Activated naive CD8-positive, alpha-beta T cell treated with anti-CD3 and anti-CD28 coated beads, Interleukin-2, amount 10 ng/mL, durations not matched to agents 7 days and 5 days (primary cell): ENCODE data around the gene MAD1L1. TPM values are rescaled to one million over a fixed set of nuclear protein-coding genes. Genes with fewer than 3 reads are reported as not detected.
A peak's percentile ranks its signal among the peaks of the same experiment; 100 is the strongest.

Experiments used
- ATAC-seq: fragments of 150-1000 bp; cut with Tn5 transposase; one replicate; pipeline ENCODE4 v1.10.0; 2021; ENCODE audit warnings: low read depth, moderate library complexity
- POLR2A ChIA-PET: fragments of 350-600 bp; sonication (Branson Sonifier 250); formaldehyde crosslinking; loops from one replicate; lab custom pipeline; 2021; ENCODE audit warnings: antibody characterized with exemption; lab: Charles Lee
- DNase-seq: peaks from one replicate; pipeline ENCODE4 v3.0.0; 2021
- H3K27ac Mint-ChIP-seq: one replicate; pipeline ENCODE4 v1.8.0; 2022; ENCODE audit warnings: mild to moderate bottlenecking, mixed read lengths
- H3K27me3 Mint-ChIP-seq: one replicate; pipeline ENCODE4 v1.8.0; 2022; ENCODE audit warnings: mild to moderate bottlenecking, moderate library complexity, mixed read lengths
- H3K36me3 Mint-ChIP-seq: one replicate; pipeline ENCODE4 v1.8.0; 2021; ENCODE audit warnings: mild to moderate bottlenecking, mixed read lengths
- H3K4me1 Mint-ChIP-seq: one replicate; pipeline ENCODE4 v1.8.0; 2021; ENCODE audit warnings: mixed read lengths
- H3K4me3 Mint-ChIP-seq: one replicate; pipeline ENCODE4 v1.8.0; 2022; ENCODE audit warnings: mild to moderate bottlenecking, moderate library complexity, mixed read lengths
- H3K9me3 Mint-ChIP-seq: one replicate; pipeline ENCODE4 v1.8.0; 2021; ENCODE audit warnings: mixed read lengths
- total RNA-seq, 2 experiments: library from RNA; stranded (reverse); gene quantifications; one replicate each; pipeline ENCODE4 v1.2.3, GENCODE V29; 2021

The MAD1L1 gene
- total RNA-seq, 2 experiments from 2014 or later = 72.7 to 82.6 TPM

DNA sequence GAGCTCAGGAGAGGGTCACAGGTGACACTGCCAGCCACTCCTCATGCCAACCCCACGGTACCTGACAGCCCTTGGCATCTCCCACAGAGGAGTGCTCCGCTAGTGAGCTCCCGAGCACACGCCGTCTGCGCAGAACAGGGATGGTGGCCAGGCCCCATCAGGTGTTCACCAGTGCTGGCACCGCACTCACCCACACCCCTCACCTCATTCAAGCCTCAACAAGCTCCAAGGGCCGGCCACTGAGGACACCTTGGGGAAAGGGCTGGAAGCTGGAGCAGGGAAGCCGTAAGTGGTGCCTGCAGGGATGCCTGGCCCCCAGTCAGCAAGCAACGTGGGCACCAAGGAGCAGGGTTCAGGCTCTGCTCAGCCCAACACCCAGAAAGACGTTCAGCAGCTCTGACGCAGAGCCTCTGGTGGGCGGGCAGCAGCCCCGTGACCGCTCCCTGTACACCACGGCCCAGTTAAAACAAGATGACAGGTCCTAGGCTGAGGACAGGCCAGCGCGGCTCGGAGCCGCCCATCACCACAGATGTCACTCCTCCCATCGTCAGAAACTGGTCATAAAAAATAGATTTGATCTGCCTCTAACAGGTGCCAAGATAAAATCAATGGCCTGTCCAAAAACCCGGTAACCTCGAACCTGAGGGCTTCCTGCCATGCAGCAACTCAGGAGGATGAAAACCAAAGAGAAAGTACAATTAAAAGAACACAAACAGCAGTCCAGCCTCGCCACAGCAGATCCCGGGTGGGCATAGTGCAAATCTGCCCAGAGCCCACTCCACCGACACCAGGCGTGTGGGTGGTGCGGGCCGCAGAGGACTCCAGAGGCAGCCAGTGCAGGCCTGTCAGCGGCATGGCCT, 275.9 kb downstream of the MAD1L1 start:
- H3K9me3 Mint-ChIP-seq = peaks cover 15% of the 10 kb centered on the region
- H3K36me3 Mint-ChIP-seq = peaks cover 25% of the 10 kb centered on the region
- H3K4me3 Mint-ChIP-seq = no peak overlapping the region
- ATAC-seq (no peak), DNase-seq (no peak)
- peaks cover 11% of the 10 kb centered on the region for H3K27me3 Mint-ChIP-seq
- POLR2A ChIA-PET = interaction anchor here (1.1 kb wide), 1 partner anchor 30 kb away, joined by 4 read pairs; no protein-coding TSS in a partner anchor
- no peak overlapping the region for H3K27ac Mint-ChIP-seq
- peaks cover 2% of the 10 kb centered on the region for H3K4me1 Mint-ChIP-seq

GRCh38 chr7:1956141-1956540, 276.6 kb downstream of the MAD1L1 start:
- peaks cover 11% of the 10 kb centered on the region for H3K27me3 Mint-ChIP-seq
- H3K4me3 Mint-ChIP-seq = no peak overlapping the region
- no peak overlapping the region for H3K27ac Mint-ChIP-seq
- no peak for ATAC-seq
- peaks cover 26% of the 10 kb centered on the region for H3K36me3 Mint-ChIP-seq
- no peak for DNase-seq
- peaks cover 8% of the 10 kb centered on the region for H3K9me3 Mint-ChIP-seq
- peaks cover 3% of the 10 kb centered on the region for H3K4me1 Mint-ChIP-seq
- POLR2A ChIA-PET = interaction anchor here (1.1 kb wide), 1 partner anchor 31 kb away, joined by 4 read pairs; no protein-coding TSS in a partner anchor

DNA sequence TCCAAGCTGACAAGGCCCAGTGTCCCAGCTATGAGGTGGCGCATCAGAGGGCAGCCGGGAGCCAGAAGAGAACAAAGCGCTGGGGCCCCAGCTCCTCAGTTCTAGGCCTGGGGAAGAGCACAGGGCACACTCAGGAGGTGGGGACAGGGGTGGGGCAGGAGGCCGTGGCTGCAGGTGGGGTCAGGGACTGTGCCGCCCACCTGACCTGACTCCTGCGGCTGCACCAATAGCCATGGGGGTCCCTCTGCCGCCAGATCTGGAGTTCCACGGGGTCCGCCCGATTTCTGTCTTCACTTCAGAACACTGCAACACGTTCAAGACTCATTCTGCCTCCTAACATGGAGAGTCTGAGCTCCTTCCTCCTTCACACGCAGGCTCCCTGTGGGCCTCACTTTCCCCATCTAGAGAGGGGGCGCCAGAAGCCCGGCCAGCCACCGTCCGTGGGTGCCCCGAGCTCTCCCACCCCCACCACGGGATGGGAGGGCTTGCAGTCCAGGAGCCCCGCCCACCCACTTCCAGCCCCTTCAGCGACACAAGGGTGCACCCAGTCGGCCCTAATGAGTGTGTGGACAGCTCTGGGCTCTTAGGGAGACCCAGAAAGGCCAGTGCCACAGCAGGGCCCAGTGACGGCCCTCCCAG, 278.3 kb downstream of the MAD1L1 start:
- Mint-ChIP-seq H3K4me3 (no peak overlapping the region), H3K9me3 (peaks cover 4% of the 10 kb centered on the region), H3K27me3 (peaks cover 8% of the 10 kb centered on the region), H3K4me1 (peaks cover 4% of the 10 kb centered on the region), H3K36me3 (peaks cover 20% of the 10 kb centered on the region), H3K27ac (no peak overlapping the region)
- ATAC-seq = no peak
- no peak for DNase-seq
- POLR2A ChIA-PET = interaction anchor here (0.5 kb wide), 1 partner anchor 379 kb away, joined by 4 read pairs; no protein-coding TSS in a partner anchor

- ATAC-seq (no peak), DNase-seq (no peak)
- POLR2A ChIA-PET = no interaction called here
- H3K27ac Mint-ChIP-seq = no peak overlapping the region
- no peaks in the 10 kb centered on the region for H3K9me3 Mint-ChIP-seq
- H3K4me1 Mint-ChIP-seq = peaks cover 4% of the 10 kb centered on the region
- H3K4me3 Mint-ChIP-seq = no peak overlapping the region
- peaks cover 13% of the 10 kb centered on the region for H3K36me3 Mint-ChIP-seq
- H3K27me3 Mint-ChIP-seq = peaks cover 1% of the 10 kb centered on the region
Measured at GRCh38 chr7:1953199-1954190, 279.2 kb downstream of the MAD1L1 start.

- DNase-seq (no peak), ATAC-seq (no peak)
- no peak overlapping the region for H3K27ac Mint-ChIP-seq
- H3K9me3 Mint-ChIP-seq = no peaks in the 10 kb centered on the region
- peaks cover 4% of the 10 kb centered on the region for H3K4me1 Mint-ChIP-seq
- peaks cover 8% of the 10 kb centered on the region for H3K36me3 Mint-ChIP-seq
- POLR2A ChIA-PET = no interaction called here
- no peaks in the 10 kb centered on the region for H3K27me3 Mint-ChIP-seq
- no peak overlapping the region for H3K4me3 Mint-ChIP-seq
Measured at GRCh38 chr7:1952781-1953180, 280.0 kb downstream of the MAD1L1 start.

GRCh38 chr7:1952169-1952760, 280.5 kb downstream of the MAD1L1 start:
- DNase-seq (no peak), ATAC-seq (no peak)
- Mint-ChIP-seq H3K9me3 (no peaks in the 10 kb centered on the region), H3K36me3 (peaks cover 5% of the 10 kb centered on the region), H3K4me1 (peaks cover 4% of the 10 kb centered on the region), H3K4me3 (no peak overlapping the region), H3K27me3 (no peaks in the 10 kb centered on the region), H3K27ac (no peak overlapping the region)
- POLR2A ChIA-PET = no interaction called here

- POLR2A ChIA-PET = interaction anchor here (1.2 kb wide), 1 partner anchor 11 kb away, joined by 4 read pairs; no protein-coding TSS in a partner anchor
Measured at GRCh38 chr7:1951600-1951999, 281.1 kb downstream of the MAD1L1 start.

DNA sequence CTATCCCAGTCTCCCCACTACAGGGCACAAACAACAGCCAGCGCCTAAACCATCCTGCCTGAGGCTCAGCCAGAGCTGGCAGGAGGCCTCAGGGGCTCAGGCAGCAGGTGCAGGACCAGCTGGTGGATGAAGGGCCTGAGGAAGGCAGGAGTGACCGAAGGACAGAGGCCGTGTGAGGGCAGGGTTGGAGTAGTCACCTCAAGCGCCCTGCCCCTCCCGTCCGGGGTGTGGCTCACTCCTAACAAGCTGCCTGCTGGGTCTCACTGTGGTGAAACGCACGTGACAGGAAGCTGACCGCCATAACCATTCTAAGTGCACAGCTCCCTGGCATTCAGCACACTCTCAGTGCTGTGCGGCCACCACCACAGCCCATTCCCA, 281.6 kb downstream of the MAD1L1 start:
- no peak overlapping the region for H3K4me3 Mint-ChIP-seq
- POLR2A ChIA-PET = interaction anchor here (1.2 kb wide), 1 partner anchor 10 kb away, joined by 4 read pairs; no protein-coding TSS in a partner anchor

More at GRCh38 chr7:1951600-1951999, 281.1 kb downstream of the MAD1L1 start:
- H3K9me3 Mint-ChIP-seq = no peaks in the 10 kb centered on the region
- H3K4me1 Mint-ChIP-seq = peaks cover 4% of the 10 kb centered on the region
- H3K4me3 Mint-ChIP-seq = no peak overlapping the region
- H3K27me3 Mint-ChIP-seq = no peaks in the 10 kb centered on the region
- peaks cover 2% of the 10 kb centered on the region for H3K36me3 Mint-ChIP-seq
- H3K27ac Mint-ChIP-seq = no peak overlapping the region
- ATAC-seq (peak; percentile 11), DNase-seq (no peak)

DNA sequence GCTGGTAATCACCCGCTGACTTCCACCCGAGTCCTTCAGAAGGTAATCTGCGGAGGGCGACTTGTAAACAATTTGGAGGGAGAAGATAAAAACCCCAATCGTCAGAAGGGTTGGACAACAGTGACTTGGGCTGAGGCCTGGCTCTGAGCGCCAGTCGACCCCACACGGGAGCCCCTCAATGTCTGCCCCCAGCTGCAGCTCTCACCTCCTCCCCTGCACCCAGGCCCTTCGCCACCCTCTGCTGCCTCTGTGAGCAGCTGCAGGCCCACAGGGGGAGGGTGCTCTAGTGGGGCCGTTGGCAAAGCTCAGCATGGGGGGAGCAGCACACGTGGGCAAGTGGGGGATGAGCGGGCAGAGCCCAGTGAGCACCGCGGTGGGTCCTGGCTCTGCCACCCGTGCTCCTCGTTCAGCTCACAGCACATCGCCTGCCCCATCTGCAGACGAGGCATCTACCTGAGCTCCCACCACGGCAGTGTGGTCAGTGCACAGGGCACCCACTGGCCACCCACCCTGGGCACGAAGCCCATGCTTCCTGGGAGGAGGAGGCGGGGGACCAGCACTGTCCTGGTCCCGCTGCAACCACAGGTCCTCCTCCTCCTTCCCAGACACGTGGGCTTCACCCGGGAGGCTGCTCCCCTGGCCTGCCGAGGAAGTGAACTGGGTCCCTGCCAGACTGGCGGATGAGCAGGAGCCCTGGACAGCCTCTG, 282.1 kb downstream of the MAD1L1 start:
- peak; percentile 25 for DNase-seq
- H3K36me3 Mint-ChIP-seq = peaks cover 1% of the 10 kb centered on the region
- H3K4me3 Mint-ChIP-seq = no peak overlapping the region
- H3K27me3 Mint-ChIP-seq = no peaks in the 10 kb centered on the region
- H3K4me1 Mint-ChIP-seq = peaks cover 4% of the 10 kb centered on the region
- no peak for ATAC-seq
- POLR2A ChIA-PET = interaction anchor here (1.2 kb wide), 1 partner anchor 10 kb away, joined by 4 read pairs; no protein-coding TSS in a partner anchor
- H3K27ac Mint-ChIP-seq = no peak overlapping the region
- no peaks in the 10 kb centered on the region for H3K9me3 Mint-ChIP-seq

More for the DNA sequence above, 281.6 kb downstream of the MAD1L1 start:
- DNase-seq (no peak), ATAC-seq (peak; percentile 40)
- no peaks in the 10 kb centered on the region for H3K9me3 Mint-ChIP-seq
- no peak overlapping the region for H3K27ac Mint-ChIP-seq
- peaks cover 1% of the 10 kb centered on the region for H3K36me3 Mint-ChIP-seq
- peaks cover 4% of the 10 kb centered on the region for H3K4me1 Mint-ChIP-seq
- H3K27me3 Mint-ChIP-seq = no peaks in the 10 kb centered on the region

DNA sequence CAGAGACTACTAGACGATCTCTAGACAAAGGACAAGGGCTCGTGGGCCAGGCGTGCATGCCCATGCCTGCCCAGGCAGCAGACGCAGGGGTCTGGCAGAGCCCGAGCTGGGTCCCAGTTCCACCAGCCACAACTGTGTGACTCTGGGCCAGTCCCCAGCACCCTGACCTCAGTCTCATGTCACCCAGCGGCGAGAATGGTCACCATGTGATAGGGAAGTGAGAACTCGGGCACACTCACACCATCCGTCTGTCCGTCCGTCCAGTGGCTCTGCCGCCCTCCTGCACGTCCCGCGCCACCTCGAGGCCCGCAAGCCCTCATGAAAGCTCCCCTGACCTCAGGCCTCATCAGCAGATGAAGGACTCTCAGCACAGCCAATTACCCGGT, 282.7 kb downstream of the MAD1L1 start:
- Mint-ChIP-seq H3K4me1 (peaks cover 4% of the 10 kb centered on the region), H3K36me3 (peaks cover 1% of the 10 kb centered on the region), H3K9me3 (no peaks in the 10 kb centered on the region), H3K27me3 (no peaks in the 10 kb centered on the region), H3K27ac (no peak overlapping the region), H3K4me3 (no peak overlapping the region)
- no peak for ATAC-seq
- peak; percentile 27 for DNase-seq
- POLR2A ChIA-PET = no interaction called here

GRCh38 chr7:1949681-1950055, 283.1 kb downstream of the MAD1L1 start:
- Mint-ChIP-seq H3K4me1 (peaks cover 4% of the 10 kb centered on the region), H3K27ac (no peak overlapping the region), H3K27me3 (no peaks in the 10 kb centered on the region), H3K36me3 (peaks cover 1% of the 10 kb centered on the region), H3K4me3 (no peak overlapping the region), H3K9me3 (no peaks in the 10 kb centered on the region)
- POLR2A ChIA-PET = no interaction called here
- DNase-seq = no peak
- ATAC-seq = no peak
